ENCODE measurements around the gene CST11. TPM values are rescaled to one million over a fixed set of nuclear protein-coding genes. Genes with fewer than 3 reads are reported as not detected.

The CST11 gene
- total and polyA plus RNA-seq, 2 donors from 2014 or later: not detected

- no peaks in the 10 kb centered on the region for H3K36me3 ChIP-seq (ENCODE audit: control insufficient read depth in 2 of 3, insufficient read depth in 3 of 3, low read length in 3 of 3)
- H3K9ac ChIP-seq (ENCODE audit: low read length in 3 of 3): no peak overlapping the region
- intact Hi-C loops (cut with DNase I): no loop called here
- H3K27me3 ChIP-seq (ENCODE audit: control insufficient read depth, insufficient read depth, low read length): no peaks in the 10 kb centered on the region
- peaks cover 0 to 4% (median 0%) of the 10 kb centered on the region in 3 donors for H3K9me3 ChIP-seq (ENCODE audit: control insufficient read depth in 2 of 3, insufficient read depth in 1 of 3, low read length in 3 of 3)
- no peak overlapping the region for H3K4me3 ChIP-seq (ENCODE audit: low read length in 3 of 3)
- DNase-seq (no peak), FAIRE-seq (no peak)
- TF ChIP-seq CTCF (IDR thresholded peaks at IDR 0.05; ENCODE audit: borderline replicate concordance, extremely low read depth, insufficient read depth): no peak
- no peak overlapping the region for H3K27ac ChIP-seq (ENCODE audit: low read depth in 2 of 2, low read length in 2 of 2)
- H3K4me1 ChIP-seq (ENCODE audit: control insufficient read depth in 2 of 3, insufficient read depth in 2 of 3, low read depth in 1 of 3, low read length in 3 of 3): no peaks in the 10 kb centered on the region
Measured at GRCh38 chr20:23456409-23456808, 3.7 kb upstream of the CST11 start.

GRCh38 chr20:23455639-23456038, 3.0 kb upstream of the CST11 start:
- intact Hi-C loops (cut with DNase I): no loop called here

GRCh38 chr20:23454816-23455215, 2.1 kb upstream of the CST11 start:
- DNase-seq: no peak
- no peak overlapping the region for H3K27ac ChIP-seq (ENCODE audit: low read depth in 2 of 2, low read length in 2 of 2)
- H3K27me3 ChIP-seq (ENCODE audit: control insufficient read depth, insufficient read depth, low read length): no peaks in the 10 kb centered on the region
- H3K36me3 ChIP-seq (ENCODE audit: control insufficient read depth in 2 of 3, insufficient read depth in 3 of 3, low read length in 3 of 3): no peaks in the 10 kb centered on the region
- H3K9me3 ChIP-seq (ENCODE audit: control insufficient read depth in 2 of 3, insufficient read depth in 1 of 3, low read length in 3 of 3): peaks cover 0 to 4% (median 0%) of the 10 kb centered on the region in 3 donors
- no peaks in the 10 kb centered on the region for H3K4me1 ChIP-seq (ENCODE audit: control insufficient read depth in 2 of 3, insufficient read depth in 2 of 3, low read depth in 1 of 3, low read length in 3 of 3)
- TF ChIP-seq CTCF (IDR thresholded peaks at IDR 0.05; ENCODE audit: borderline replicate concordance, extremely low read depth, insufficient read depth): no peak
- no peak overlapping the region for H3K4me3 ChIP-seq (ENCODE audit: low read length in 3 of 3)
- intact Hi-C loops (cut with DNase I): no loop called here
- H3K9ac ChIP-seq (ENCODE audit: low read length in 3 of 3): no peak overlapping the region
- no peak for FAIRE-seq

More at GRCh38 chr20:23455639-23456038, 3.0 kb upstream of the CST11 start:
- H3K9me3 ChIP-seq (ENCODE audit: control insufficient read depth in 2 of 3, insufficient read depth in 1 of 3, low read length in 3 of 3): peaks cover 0 to 4% (median 0%) of the 10 kb centered on the region in 3 donors
- H3K9ac ChIP-seq (ENCODE audit: low read length in 3 of 3): no peak overlapping the region
- H3K27me3 ChIP-seq (ENCODE audit: control insufficient read depth, insufficient read depth, low read length): no peaks in the 10 kb centered on the region
- DNase-seq (no peak), FAIRE-seq (no peak)
- no peaks in the 10 kb centered on the region for H3K36me3 ChIP-seq (ENCODE audit: control insufficient read depth in 2 of 3, insufficient read depth in 3 of 3, low read length in 3 of 3)
- H3K4me3 ChIP-seq (ENCODE audit: low read length in 3 of 3): no peak overlapping the region
- H3K4me1 ChIP-seq (ENCODE audit: control insufficient read depth in 2 of 3, insufficient read depth in 2 of 3, low read depth in 1 of 3, low read length in 3 of 3): no peaks in the 10 kb centered on the region
- no peak overlapping the region for H3K27ac ChIP-seq (ENCODE audit: low read depth in 2 of 2, low read length in 2 of 2)
- no peak for TF ChIP-seq CTCF (IDR thresholded peaks at IDR 0.05; ENCODE audit: borderline replicate concordance, extremely low read depth, insufficient read depth)
